GM21526 (cell line): ENCODE measurements around the gene PTBP3.
A peak's percentile ranks its signal among the peaks of the same experiment; 100 is the strongest.
"Not testable (repeated sequence)": the region's sequence is repeated elsewhere in the genome, so short reads cannot be mapped to it uniquely, and the experiment has no call there.

Experiments
- ATAC-seq: cut with Tn5 transposase; IDR thresholded peaks from one replicate; pipeline ENCODE4 v1.9.1; 2021; ENCODE audit warnings: moderate library complexity; ENCODE audit not compliant: unreplicated experiment, low FRiP score

PTBP3 gene

GRCh38 chr9:112332977-112333638 lies at the start of gene PTBP3:
PTBP3 (minus strand) TSS chr9:112333619; CDS start chr9:112297865, 35,754 bp downstream.
- ATAC-seq, result peak; percentile 54

DNA sequence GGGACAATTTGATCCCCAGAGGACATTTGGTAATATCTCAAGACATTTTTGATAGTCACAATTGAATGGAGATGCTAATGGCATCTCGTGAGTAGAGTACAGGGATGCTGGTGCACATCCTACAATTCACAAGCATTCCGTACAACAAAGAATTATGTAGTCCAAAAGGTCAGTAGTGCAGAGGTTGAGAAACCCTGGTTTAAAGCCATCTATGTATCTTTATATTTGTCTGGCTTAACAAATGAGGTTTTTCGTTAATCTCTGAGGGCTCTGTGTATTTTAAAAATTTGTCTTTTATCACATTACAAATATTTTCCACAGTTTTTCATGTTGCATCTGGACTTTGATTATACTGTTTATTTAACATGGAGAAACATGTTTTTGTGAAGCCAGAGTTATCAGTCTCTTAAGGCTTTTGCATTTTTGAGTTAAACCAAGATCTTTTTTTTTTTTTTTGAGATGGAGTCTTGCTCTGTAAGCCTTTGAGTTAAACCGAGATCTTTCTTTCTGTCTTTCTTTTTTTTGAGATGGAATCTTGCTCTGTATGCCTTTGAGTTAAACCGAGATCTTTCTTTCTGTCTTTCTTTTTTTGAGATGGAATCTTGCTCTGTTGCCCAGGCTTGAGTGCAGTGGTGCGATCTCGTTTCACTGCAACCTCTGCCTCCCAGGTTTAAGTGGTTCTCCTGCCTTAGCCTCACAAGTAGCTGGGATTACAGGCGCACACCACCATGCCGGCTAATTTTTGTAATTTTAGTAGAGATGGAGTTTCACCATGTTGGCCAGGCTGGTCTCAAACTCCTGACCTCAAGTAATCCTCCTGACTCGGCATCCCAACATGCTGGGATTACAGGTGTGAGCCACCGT lies 49.3 kb upstream of the PTBP3 start:
- no peak for ATAC-seq

DNA sequence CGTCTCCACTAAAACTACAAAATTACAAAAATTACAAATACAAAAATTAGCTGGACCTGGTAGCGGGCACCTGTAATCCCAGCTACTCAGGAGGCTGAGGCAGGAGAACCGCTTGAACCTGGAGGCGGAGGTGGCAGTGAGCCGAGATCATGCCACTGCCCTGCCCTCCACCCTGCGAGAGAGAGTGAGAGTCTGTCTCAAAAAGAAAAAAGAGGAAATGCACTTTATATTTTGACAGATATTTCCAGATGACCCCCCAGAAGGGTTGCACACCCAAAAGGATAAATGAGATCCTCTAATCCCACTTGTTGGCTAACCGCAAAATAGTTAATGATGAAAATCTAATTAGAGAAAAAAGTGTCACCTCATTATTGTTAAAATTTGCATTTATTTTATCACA lies 48.6 kb upstream of the PTBP3 start:
- ATAC-seq, result no peak

DNA sequence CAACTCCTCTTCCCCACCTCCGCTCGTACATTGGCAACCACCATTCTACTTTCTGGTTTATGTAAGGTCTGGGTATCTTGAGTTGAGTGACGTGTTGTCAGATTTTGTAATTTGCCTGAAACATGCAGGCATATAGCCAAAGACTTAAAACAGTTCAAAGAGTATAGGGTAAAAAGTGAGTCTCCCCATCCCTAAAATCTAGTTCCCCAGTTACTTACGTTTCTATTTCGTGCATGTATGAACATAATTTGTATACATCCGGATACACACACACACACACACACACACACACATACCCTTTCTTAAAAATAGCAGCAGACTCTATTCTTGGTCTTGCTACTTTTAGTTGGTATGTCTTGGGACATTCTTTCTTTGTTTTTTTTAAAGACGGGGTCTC lies 47.4 kb upstream of the PTBP3 start:
- ATAC-seq, result no peak

- peak; percentile 17 for ATAC-seq
These were observed 46.8 kb upstream of the PTBP3 start, which contains the start of gene HSDL2 for GRCh38 chr9:112380102-112380824. HSDL2 (plus strand) TSS chr9:112380108; CDS start chr9:112380164, 56 bp downstream.

DNA sequence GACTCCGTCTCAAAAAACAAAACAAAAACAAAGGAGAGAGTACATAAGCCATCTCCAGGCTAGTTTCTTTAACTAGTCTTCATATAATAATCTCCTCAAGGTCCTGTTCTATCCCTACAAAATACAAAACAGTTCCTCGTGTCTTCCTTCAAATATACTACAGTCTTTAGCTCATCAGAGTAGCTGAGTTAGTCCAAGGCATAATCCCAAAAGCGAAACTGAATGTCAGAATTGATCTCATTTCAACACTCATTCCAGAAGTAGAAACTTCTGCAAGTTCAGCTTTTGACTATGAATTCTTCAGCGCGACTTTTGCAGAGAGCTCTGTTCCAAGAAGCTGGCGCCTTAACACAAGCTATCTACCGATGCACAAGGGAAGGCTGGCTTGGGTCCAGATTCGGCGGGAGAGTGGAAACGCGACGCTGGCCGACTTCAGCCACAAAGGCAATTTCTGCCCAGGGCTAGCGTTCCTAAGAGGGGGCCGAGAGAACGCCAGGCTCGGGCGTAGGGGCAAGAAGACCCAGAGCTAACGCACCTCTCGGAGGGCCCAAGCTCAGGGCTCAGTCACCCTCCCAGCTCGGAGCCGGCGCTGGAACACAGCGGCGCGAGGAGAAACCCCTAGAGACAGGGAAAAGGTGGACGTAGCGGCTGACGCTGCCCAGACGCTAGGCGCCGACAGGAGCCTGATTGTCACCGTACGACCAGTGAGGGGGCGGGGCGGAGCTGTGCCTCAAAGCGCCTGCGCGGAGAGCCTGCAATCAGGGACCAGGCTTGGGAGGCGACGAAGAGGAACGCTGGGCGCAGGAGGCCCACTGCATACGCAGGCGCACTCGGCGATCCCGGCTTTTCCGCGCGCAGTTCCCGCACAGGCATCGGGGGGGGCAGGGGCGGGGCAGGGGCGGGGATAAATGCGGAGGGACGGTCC lies 46.0 kb upstream of the PTBP3 start:
- ATAC-seq, result peak; percentile 81

DNA sequence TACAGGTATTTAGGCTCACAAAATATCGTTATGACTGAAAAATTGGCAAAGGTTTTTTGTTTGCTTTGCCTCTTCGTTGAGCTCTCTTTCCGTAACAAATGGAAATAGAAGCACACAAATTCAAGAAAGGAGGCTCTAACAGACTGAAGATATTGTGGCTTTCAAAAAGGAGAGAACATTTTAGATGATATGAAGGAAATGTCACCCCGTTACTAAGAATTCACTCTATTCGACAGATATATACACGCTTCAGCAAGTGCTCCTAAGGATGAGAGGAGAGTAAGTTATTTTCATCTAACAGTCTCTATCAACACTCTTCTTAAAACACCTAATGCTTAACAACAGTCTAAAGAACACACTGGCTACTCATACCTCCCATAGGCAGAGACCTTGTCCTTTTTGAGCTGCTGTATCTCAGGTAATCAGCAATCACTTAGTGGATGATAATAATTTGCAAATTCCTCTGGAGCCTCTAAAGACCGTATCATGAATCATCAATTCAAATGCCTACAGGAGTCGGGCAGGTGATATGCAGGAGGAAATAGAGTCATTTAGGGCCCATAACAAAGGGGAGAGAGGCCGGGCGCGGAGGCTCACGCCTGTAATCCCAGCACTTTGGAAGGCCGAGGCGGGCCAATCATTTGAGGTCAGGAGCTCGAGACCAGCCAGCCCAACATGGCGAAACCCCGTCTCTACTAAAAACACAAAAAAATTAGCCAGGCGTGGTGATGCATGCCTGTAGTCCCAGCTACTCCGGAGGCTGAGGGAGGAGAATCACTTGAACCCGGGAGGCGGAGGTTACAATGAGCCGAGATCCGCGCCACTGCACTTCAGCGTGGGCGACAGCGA lies 45.1 kb upstream of the PTBP3 start:
- ATAC-seq, result no peak

DNA sequence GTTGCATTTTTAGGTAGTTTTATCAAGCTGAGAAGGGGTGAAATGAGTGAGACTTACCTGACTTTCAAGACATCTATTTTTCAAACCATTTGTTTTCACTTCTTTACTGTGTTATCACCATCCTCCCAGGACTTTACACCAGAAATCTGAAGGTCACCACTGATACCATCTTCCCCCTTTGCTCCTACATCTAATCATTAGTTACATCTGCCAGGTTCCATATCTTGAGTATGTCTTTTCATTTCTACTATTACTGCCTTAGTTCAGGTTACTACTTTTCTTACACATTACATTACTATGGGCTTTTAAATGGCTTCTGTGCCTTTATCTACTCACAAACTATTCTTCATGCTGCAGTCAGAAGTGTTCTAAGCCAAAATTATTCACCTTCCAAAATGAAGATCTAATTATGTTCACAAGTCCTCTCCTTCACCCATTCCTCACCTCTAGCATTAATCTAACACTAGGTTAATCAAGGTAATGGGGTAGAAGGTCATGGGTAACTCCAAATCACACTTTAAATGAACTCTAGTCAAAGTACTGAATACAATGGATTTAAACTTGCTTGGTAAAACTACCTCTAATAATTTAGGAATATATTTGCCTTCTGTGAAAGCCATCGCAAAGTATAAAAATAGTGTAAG lies 44.4 kb upstream of the PTBP3 start:
- ATAC-seq, result no peak

DNA sequence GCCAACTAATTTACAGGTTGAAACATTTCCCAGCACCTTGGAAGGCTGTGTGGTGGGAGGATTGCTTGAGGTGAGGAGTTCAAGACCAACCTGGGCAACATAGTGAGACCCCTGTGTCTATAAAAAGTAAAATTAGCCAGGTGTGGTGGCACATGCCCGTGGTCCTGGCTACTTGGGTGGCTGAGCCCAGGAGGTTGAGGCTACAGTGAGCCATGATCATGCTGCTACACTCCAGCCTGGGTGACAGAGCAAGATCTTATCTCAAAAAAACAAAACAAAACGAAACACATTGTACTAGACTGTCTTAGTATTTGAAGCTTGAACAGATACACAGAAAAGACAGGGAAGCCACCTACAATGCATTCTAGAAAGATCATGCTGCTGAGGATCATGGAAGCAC lies 43.7 kb upstream of the PTBP3 start:
- no peak for ATAC-seq

- ATAC-seq, result no peak
These were observed 41.9 kb upstream of the PTBP3 start for GRCh38 chr9:112375361-112375760.

DNA sequence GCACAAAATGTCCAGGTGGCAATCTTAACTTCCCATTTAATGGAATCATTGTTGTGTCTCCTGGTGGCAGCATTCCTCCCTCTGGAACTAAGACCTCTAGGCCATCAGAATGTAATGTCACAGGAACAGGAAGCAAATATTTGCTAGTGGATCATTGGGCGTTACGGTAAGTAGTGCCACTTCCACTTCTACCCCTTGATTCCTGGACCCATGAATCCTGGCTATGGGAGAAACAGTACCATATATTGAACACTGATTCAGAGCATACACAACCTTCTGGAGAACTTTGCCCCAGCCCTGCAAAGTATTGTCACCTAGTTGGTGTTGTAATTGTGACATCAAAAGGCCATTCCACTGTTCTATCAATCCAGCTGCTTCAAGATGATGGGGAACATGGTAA lies 40.8 kb upstream of the PTBP3 start:
- not testable (repeated sequence) for ATAC-seq

DNA sequence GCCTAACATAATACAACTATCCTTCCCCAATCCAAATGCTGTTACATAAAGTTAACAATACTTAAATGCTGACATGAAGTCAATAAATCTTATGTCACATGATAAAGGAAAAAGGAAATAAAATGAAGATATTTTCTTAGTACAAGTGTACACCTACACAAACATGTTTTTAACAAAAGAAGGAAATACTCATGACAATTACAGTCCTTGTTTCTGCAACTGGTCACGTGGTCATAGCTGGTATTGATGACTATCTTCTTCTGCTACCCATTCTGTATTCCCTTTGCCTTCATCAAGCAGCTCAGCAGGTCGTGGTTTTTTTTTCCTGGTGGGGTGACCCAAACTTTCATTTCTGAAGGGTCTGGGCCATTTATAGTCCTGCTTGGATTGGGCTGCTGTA lies 40.2 kb upstream of the PTBP3 start:
- not testable (repeated sequence) for ATAC-seq

- no peak for ATAC-seq
These were observed 37.6 kb upstream of the PTBP3 start for GRCh38 chr9:112371060-112371459.

DNA sequence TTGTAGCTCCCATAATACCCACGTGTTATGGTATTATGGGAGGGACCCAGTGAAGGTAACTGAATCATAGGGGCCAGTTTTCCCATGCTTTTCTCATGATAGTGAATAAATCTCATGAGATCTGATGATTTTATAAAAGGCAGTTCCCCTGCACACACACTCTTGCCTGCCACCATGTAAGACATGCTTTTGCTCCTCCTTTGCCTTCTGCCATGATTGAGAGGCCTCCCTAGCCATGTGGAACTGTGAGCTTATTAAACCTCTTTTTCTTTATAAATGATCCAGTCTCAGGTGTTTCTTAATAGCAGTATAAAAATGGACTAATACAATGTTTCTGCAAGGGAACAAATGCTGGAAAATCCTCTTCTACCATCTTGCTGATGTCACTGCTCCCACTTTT lies 36.4 kb upstream of the PTBP3 start:
- ATAC-seq, result no peak

GRCh38 chr9:112367465-112367864 lies 34.0 kb upstream of the PTBP3 start:
- ATAC-seq, result no peak

- no peak for ATAC-seq
These were observed 33.2 kb upstream of the PTBP3 start for GRCh38 chr9:112366591-112366990.

GRCh38 chr9:112365257-112365656 lies 31.8 kb upstream of the PTBP3 start:
- ATAC-seq, result not testable (repeated sequence)

DNA sequence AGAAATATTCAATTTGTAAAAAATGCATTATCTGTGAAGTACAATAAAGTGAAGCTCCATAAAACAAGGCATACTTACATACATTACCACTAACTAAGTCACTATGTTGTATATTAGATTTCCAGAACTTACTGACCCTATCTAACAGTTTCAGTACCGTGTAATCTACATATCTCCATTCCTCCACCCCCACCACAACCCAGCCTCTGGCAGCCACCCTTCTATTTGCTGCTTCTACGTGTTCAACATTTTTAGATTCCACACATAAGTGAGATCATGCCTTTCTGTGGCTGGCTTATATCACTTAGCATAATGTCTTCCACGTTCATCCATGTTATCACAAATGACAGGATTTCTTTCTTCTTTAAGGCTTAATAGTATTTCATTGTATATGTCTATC lies 31.3 kb upstream of the PTBP3 start:
- ATAC-seq, result no peak

DNA sequence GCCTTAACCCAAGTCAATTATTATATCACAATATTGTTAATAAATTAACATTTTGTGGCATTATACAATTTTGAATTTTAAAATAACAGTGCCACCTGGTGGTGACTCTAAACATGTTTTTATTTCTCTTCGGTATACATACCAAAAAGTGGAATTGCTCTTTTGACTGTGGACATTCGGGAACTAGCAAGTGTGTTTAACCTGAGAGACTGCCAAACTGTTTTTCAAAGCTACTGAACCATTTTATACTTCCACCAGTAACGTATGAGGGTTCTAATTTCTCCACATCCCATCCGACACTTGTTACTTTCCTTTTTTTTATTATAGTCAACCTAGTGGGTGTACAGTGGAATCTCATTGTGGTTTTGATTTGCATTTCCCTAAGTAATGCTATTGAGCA lies 28.2 kb upstream of the PTBP3 start:
- no peak for ATAC-seq
